HepG2 (cell line): ENCODE measurements around the gene SLC2A8. TPM values are rescaled to one million over a fixed set of nuclear protein-coding genes. Genes with fewer than 3 reads are reported as not detected.

Experiments used
- AGO2 ChIP-seq: fragments of 200-400 bp; formaldehyde crosslinking; optimal IDR thresholded peaks from 2 replicates; pipeline ENCODE3; 2017; ENCODE audit warnings: mild to moderate bottlenecking, low read depth, low read length, moderate library complexity
- ATF7-NPFF ChIP-seq: sonication (generic); formaldehyde crosslinking; IDR thresholded peaks from 2 replicates; pipeline ENCODE4 v1.8.1; 2023; ENCODE audit warnings: mild to moderate bottlenecking, low read depth, missing genetic modification reagents, moderate library complexity
- CCDC6 ChIP-seq: sonication (generic); formaldehyde crosslinking; IDR thresholded peaks from 2 replicates; pipeline ENCODE4 v1.8.1; 2022; ENCODE audit warnings: mild to moderate bottlenecking, missing genetic modification reagents, moderate library complexity
- ELF4 ChIP-seq: sonication (generic); formaldehyde crosslinking; IDR thresholded peaks from 2 replicates; pipeline ENCODE4 v1.5.0; 2020; ENCODE audit warnings: missing genetic modification reagents, mild to moderate bottlenecking, moderate library complexity, borderline replicate concordance
- FOXA1 ChIP-seq, 2 experiments: fragments of 450-650 bp in 1 of 2; sonication (generic) in 1 of 2; formaldehyde crosslinking in 1 of 2; IDR thresholded peaks; 2 replicates each; pipeline versions ENCODE4 v1.4.0 to v1.6.1; 2016 to 2020; ENCODE audit warnings: missing genetic modification reagents in 1 of 2
- FOXK2 ChIP-seq: fragments of 450-650 bp; IDR thresholded peaks from 2 replicates; pipeline ENCODE4 v1.6.1; 2016
- HMG20B ChIP-seq: conservative IDR thresholded peaks from 2 replicates; pipeline ENCODE4 v1.6.1; 2016; ENCODE audit warnings: missing genetic modification reagents, missing compliant biosample characterization
- HNRNPH1 ChIP-seq: fragments of 200-400 bp; formaldehyde crosslinking; optimal IDR thresholded peaks from 2 replicates; pipeline ENCODE3; 2017; ENCODE audit warnings: mild to moderate bottlenecking, low read depth, low read length
- KLF12 ChIP-seq: sonication (generic); formaldehyde crosslinking; IDR thresholded peaks from 2 replicates; pipeline ENCODE4 v1.4.0; 2020; ENCODE audit warnings: missing genetic modification reagents, borderline replicate concordance
- KLF15 ChIP-seq: sonication (generic); formaldehyde crosslinking; IDR thresholded peaks from 2 replicates; pipeline ENCODE4 v1.8.1; 2023; ENCODE audit warnings: borderline replicate concordance, mild to moderate bottlenecking, inconsistent platforms, missing genetic modification reagents, mixed read lengths
- MAFK ChIP-seq, 2 experiments: IDR thresholded peaks in 1 of 2; conservative IDR thresholded peaks in 1 of 2; 2 replicates each; pipeline ENCODE4 v1.6.1; 2011; ENCODE audit warnings: improper control_type of control experiment in 2 of 2, low read length in 2 of 2
- POLR2AphosphoS2 ChIP-seq: IDR thresholded peaks from 2 replicates; pipeline ENCODE4 v1.6.1; 2011; ENCODE audit warnings: low read depth, low read length, improper control_type of control experiment
- RBFOX2 ChIP-seq: fragments of 200-400 bp; formaldehyde crosslinking; IDR thresholded peaks from 2 replicates; pipeline ENCODE4 v1.6.1; 2017; ENCODE audit warnings: low read depth, mild to moderate bottlenecking, low read length
- RFX5 ChIP-seq: IDR thresholded peaks from 2 replicates; pipeline ENCODE4 v1.6.1; 2011; ENCODE audit warnings: low read depth, low read length, improper control_type of control experiment
- TBX2 ChIP-seq: sonication (generic); formaldehyde crosslinking; IDR thresholded peaks from 2 replicates; pipeline ENCODE4 v1.5.0; 2020; ENCODE audit warnings: missing genetic modification reagents, mild to moderate bottlenecking, borderline replicate concordance
- ZNF20 ChIP-seq: sonication (generic); formaldehyde crosslinking; IDR thresholded peaks from 2 replicates; pipeline ENCODE4 v1.4.0; 2020; ENCODE audit warnings: mild to moderate bottlenecking, moderate library complexity, missing genetic modification reagents
- ZNF562 ChIP-seq: sonication (generic); formaldehyde crosslinking; IDR thresholded peaks from 2 replicates; pipeline ENCODE4 v1.8.0; 2022; ENCODE audit warnings: missing genetic modification reagents, borderline replicate concordance
- ZNF570 ChIP-seq: sonication (generic); formaldehyde crosslinking; IDR thresholded peaks from 2 replicates; pipeline ENCODE4 v1.4.0; 2020; ENCODE audit warnings: mild to moderate bottlenecking, missing genetic modification reagents, borderline replicate concordance
- ZNF761 ChIP-seq: sonication (generic); formaldehyde crosslinking; conservative IDR thresholded peaks from 2 replicates; pipeline ENCODE4 v1.4.0; 2020; ENCODE audit warnings: mild to moderate bottlenecking, missing genetic modification reagents
- polyA plus RNA-seq, 8 experiments: library from polyadenylated mRNA; depleted of rRNA in 3 of 8; stranded (reverse) in 7 of 8; unstranded in 1 of 8; fragments of >200 nt; fragmentation: Illumina TruSeq in 4 of 8; extraction: Trizol in 4 of 8; gene quantifications; 2 replicates each; pipeline versions ENCODE4 v1.2.1 to v1.2.3, GENCODE V29; 2011 to 2016; ENCODE audit warnings: low read depth in 4 of 8, missing spikeins in 1 of 8, mixed read lengths in 1 of 8; ENCODE audit not compliant: insufficient read depth in 1 of 8
- total RNA-seq, 5 experiments: library from RNA; depleted of rRNA; stranded (reverse); fragments of >200 nt; fragmentation: Illumina TruSeq; extraction: Trizol; gene quantifications; 2 replicates each; pipeline ENCODE4 v1.2.3, GENCODE V29; 2016; ENCODE audit warnings: low read depth in 1 of 5
- TF ChIP-seq, protein P1 (sequence below): sonication (generic); formaldehyde crosslinking; IDR thresholded peaks from one replicate; pipeline ENCODE4 v1.5.1; 2020; ENCODE audit warnings: mild to moderate bottlenecking, missing genetic modification reagents; ENCODE audit errors: not compliant biosample characterization
- TF ChIP-seq, protein P2 (sequence below): IDR thresholded peaks from 2 replicates; pipeline ENCODE4 v1.6.1; 2016; ENCODE audit warnings: low read depth, control low read depth

SLC2A8 gene
- total and polyA plus RNA-seq, 2 of the 13 experiments (the other 11 are each of a cell fraction or from before 2014, with no cell fraction given) = 22.6 to 48.6 TPM

DNA sequence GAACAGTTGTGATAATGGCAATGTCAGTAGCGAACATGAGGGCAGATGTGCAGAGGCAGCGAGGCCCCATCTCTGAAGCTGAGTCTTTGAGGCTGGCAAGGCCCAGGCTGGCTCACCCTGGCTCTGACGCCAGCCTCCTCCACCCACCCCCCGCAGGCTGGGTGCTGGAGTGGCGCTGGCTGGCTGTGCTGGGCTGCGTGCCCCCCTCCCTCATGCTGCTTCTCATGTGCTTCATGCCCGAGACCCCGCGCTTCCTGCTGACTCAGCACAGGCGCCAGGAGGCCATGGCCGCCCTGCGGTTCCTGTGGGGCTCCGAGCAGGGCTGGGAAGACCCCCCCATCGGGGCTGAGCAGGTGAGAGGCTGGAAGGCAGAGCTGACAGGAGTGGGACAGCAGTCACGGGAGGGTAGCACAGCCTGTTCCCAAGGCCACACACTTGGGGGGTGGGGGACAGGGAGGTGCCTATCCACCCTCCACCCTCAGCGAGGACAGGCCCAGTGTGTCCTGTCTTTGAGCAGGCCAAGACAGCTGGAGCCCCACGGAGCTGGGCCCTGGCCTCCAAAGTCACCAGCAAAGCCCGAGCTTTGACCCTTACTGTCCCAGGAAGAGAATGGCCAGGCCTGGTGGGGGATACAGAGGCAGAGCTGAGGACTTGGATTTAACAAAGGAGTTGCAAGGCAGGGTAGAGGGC, 5.6 kb downstream of the SLC2A8 start (continued):
- TF ChIP-seq, protein P1, sequence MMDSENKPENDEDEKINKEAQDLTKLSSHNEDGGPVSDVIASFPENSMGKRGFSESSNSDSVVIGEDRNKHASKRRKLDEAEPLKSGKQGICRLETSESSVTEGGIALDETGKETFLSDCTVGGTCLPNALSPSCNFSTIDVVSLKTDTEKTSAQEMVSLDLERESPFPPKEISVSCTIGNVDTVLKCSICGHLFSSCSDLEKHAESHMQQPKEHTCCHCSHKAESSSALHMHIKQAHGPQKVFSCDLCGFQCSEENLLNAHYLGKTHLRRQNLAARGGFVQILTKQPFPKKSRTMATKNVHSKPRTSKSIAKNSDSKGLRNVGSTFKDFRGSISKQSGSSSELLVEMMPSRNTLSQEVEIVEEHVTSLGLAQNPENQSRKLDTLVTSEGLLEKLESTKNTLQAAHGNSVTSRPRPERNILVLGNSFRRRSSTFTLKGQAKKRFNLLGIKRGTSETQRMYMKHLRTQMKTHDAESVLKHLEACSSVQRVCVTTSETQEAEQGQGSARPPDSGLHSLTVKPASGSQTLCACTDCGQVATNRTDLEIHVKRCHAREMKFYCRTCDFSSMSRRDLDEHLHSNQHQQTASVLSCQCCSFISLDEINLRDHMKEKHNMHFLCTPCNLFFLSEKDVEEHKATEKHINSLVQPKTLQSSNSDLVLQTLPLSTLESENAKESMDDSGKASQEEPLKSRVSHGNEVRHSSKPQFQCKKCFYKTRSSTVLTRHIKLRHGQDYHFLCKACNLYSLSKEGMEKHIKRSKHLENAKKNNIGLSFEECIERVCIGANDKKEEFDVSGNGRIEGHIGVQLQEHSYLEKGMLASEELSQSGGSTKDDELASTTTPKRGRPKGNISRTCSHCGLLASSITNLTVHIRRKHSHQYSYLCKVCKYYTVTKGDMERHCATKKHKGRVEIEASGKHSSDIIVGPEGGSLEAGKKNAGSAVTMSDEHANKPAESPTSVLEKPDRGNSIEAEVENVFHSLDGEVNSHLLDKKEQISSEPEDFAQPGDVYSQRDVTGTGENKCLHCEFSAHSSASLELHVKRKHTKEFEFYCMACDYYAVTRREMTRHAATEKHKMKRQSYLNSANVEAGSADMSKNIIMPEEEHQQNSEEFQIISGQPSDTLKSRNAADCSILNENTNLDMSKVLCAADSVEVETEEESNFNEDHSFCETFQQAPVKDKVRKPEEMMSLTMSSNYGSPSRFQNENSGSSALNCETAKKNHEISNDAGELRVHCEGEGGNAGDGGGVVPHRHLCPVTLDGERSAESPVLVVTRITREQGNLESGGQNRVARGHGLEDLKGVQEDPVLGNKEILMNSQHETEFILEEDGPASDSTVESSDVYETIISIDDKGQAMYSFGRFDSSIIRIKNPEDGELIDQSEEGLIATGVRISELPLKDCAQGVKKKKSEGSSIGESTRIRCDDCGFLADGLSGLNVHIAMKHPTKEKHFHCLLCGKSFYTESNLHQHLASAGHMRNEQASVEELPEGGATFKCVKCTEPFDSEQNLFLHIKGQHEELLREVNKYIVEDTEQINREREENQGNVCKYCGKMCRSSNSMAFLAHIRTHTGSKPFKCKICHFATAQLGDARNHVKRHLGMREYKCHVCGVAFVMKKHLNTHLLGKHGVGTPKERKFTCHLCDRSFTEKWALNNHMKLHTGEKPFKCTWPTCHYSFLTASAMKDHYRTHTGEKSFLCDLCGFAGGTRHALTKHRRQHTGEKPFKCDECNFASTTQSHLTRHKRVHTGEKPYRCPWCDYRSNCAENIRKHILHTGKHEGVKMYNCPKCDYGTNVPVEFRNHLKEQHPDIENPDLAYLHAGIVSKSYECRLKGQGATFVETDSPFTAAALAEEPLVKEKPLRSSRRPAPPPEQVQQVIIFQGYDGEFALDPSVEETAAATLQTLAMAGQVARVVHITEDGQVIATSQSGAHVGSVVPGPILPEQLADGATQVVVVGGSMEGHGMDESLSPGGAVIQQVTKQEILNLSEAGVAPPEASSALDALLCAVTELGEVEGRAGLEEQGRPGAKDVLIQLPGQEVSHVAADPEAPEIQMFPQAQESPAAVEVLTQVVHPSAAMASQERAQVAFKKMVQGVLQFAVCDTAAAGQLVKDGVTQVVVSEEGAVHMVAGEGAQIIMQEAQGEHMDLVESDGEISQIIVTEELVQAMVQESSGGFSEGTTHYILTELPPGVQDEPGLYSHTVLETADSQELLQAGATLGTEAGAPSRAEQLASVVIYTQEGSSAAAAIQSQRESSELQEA = no peak
- no peak for TF ChIP-seq FOXK2
- no peak for TF ChIP-seq FOXA1 (IDR thresholded peaks at IDR 0.05)
- no peak for TF ChIP-seq FOXA1 (CRISPR knock-in tag; IDR thresholded peaks at IDR 0.05)
- no peak for TF ChIP-seq TBX2 (CRISPR knock-in tag)
- no peak for TF ChIP-seq ZNF570 (CRISPR knock-in tag)
- no peak for TF ChIP-seq HMG20B
- no peak for TF ChIP-seq ZNF20 (CRISPR knock-in tag)
- no peak for TF ChIP-seq KLF12
- TF ChIP-seq ZNF761 (CRISPR knock-in tag) = no peak
- TF ChIP-seq ELF4 = no peak
- TF ChIP-seq AGO2 = peak; percentile 85
- TF ChIP-seq, protein P2, sequence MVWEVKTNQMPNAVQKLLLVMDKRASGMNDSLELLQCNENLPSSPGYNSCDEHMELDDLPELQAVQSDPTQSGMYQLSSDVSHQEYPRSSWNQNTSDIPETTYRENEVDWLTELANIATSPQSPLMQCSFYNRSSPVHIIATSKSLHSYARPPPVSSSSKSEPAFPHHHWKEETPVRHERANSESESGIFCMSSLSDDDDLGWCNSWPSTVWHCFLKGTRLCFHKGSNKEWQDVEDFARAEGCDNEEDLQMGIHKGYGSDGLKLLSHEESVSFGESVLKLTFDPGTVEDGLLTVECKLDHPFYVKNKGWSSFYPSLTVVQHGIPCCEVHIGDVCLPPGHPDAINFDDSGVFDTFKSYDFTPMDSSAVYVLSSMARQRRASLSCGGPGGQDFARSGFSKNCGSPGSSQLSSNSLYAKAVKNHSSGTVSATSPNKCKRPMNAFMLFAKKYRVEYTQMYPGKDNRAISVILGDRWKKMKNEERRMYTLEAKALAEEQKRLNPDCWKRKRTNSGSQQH = no peak
- no peak for TF ChIP-seq CCDC6
- TF ChIP-seq RFX5 = no peak
- TF ChIP-seq ATF7-NPFF (CRISPR knock-in tag) = no peak
- no peak for TF ChIP-seq HNRNPH1
- no peak for TF ChIP-seq KLF15
- peak; percentile 81 for TF ChIP-seq RBFOX2
- TF ChIP-seq POLR2AphosphoS2 = 0 out of 2 replicates have a peak, but pooled peaks have one; percentile 40
- TF ChIP-seq ZNF562 (CRISPR knock-in tag) = no peak
- peak; percentile 92 to 95 for TF ChIP-seq MAFK (conservative IDR thresholded peaks at IDR 0.05 in 1 of 2, IDR thresholded peaks at IDR 0.05 in 1 of 2; ENCODE audit: low read length in 2 of 2)
